Tibial artery (tissue), 4 donors: ENCODE data around the gene NFATC3.
"Not testable (repeated sequence)": the region's sequence is repeated elsewhere in the genome, so short reads cannot be mapped to it uniquely, and the experiment has no call there.

Experiments
- DNase-seq, 2 donors: peaks; one replicate each; pipeline ENCODE4 v3.0.0-alpha.2; 2019
- H3K27ac ChIP-seq, 2 donors: fragments of 200-600 bp; sonication (generic) in 1 of 2; 1 replicate in 1 of 2; 2 replicates in 1 of 2; pipeline ENCODE4 v1.5.1; 2018 to 2019; ENCODE audit warnings: mild to moderate bottlenecking in 1 of 2
- H3K27me3 ChIP-seq, 2 donors: fragments of 200-600 bp; sonication (generic) in 1 of 2; one replicate each; pipeline versions ENCODE4 v1.5.1 to v1.6.0; 2016 to 2019
- H3K36me3 ChIP-seq, 3 donors: fragments of 200-600 bp; sonication (generic) in 2 of 3; one replicate each; pipeline ENCODE4 v1.5.1; 2016 to 2019; ENCODE audit warnings: mild to moderate bottlenecking in 2 of 3
- H3K4me1 ChIP-seq, 4 donors: fragments of 200-600 bp; sonication (generic) in 2 of 4; 1 replicate in 3 of 4; 2 replicates in 1 of 4; pipeline ENCODE4 v1.5.1; 2016 to 2019
- H3K4me3 ChIP-seq, 2 donors: fragments of 200-600 bp; sonication (generic) in 1 of 2; 1 replicate in 1 of 2; 2 replicates in 1 of 2; pipeline ENCODE4 v1.5.1; 2018 to 2019; ENCODE audit warnings: mild to moderate bottlenecking in 2 of 2
- H3K9me3 ChIP-seq, 3 donors: fragments of 200-600 bp; sonication (generic) in 1 of 3; one replicate each; pipeline ENCODE4 v1.5.1; 2016 to 2019
- CTCF ChIP-seq, 2 experiments: fragments of 200-600 bp in 1 of 2; fragments of 450-650 bp in 1 of 2; IDR thresholded peaks; one replicate each; pipeline ENCODE4 v1.5.1; 2017 to 2019; ENCODE audit warnings: antibody characterized with exemption in 2 of 2, mild to moderate bottlenecking in 1 of 2, moderate library complexity in 1 of 2
- intact Hi-C: fragments of 100-400 bp; cut with DNase I; formaldehyde crosslinking; loops from one replicate; pipeline ENCODE4 v1.15.0; 2023; ENCODE audit warnings: low total_unique reads

Gene NFATC3

GRCh38 chr16:68100488-68100887 is 15.3 kb downstream of the NFATC3 start:
- no peak for DNase-seq
- H3K9me3 ChIP-seq, result no peaks in the 10 kb centered on the region
- H3K27ac ChIP-seq, result no peak overlapping the region
- H3K36me3 ChIP-seq, result no peaks in the 10 kb centered on the region
- intact Hi-C loops, result loop anchor here (10.0 kb wide), 1 partner anchor 54 kb away; no protein-coding TSS in a partner anchor
- no peak for TF ChIP-seq CTCF (IDR thresholded peaks at IDR 0.05)
- H3K27me3 ChIP-seq, result no peaks in the 10 kb centered on the region
- H3K4me3 ChIP-seq, result no peak overlapping the region
- H3K4me1 ChIP-seq, result peaks cover 0 to 7% (median 3%) of the 10 kb centered on the region in 4 donors

- Histone ChIP-seq H3K36me3 (no peaks in the 10 kb centered on the region), H3K27ac (no peak overlapping the region), H3K4me3 (no peak overlapping the region), H3K4me1 (no peaks in the 10 kb centered on the region), H3K9me3 (peaks cover 0 to 17% (median 3%) of the 10 kb centered on the region in 3 donors), H3K27me3 (no peaks in the 10 kb centered on the region)
- DNase-seq, result no peak
- TF ChIP-seq CTCF (IDR thresholded peaks at IDR 0.05), result no peak
- intact Hi-C loops, result loop anchor here (10.0 kb wide), 1 partner anchor 49 kb away; no protein-coding TSS in a partner anchor
These were observed 20.4 kb downstream of the NFATC3 start for GRCh38 chr16:68105611-68106010.

- intact Hi-C loops, result loop anchor here (10.0 kb wide), 1 partner anchor 47 kb away; no protein-coding TSS in a partner anchor
- H3K9me3 ChIP-seq, result peaks cover 0 to 29% (median 3%) of the 10 kb centered on the region in 3 donors
- not testable (repeated sequence) for H3K36me3 ChIP-seq, H3K4me1 ChIP-seq, H3K27ac ChIP-seq, H3K27me3 ChIP-seq, DNase-seq, H3K4me3 ChIP-seq
These were observed 22.2 kb downstream of the NFATC3 start for GRCh38 chr16:68107230-68107928.

GRCh38 chr16:68109156-68109555 is 24.0 kb downstream of the NFATC3 start:
- not testable (repeated sequence) for H3K27ac ChIP-seq, DNase-seq, H3K4me3 ChIP-seq, H3K4me1 ChIP-seq, H3K36me3 ChIP-seq, H3K27me3 ChIP-seq
- intact Hi-C loops, result loop anchor here (10.0 kb wide), 1 partner anchor 46 kb away; no protein-coding TSS in a partner anchor
- peaks cover 0 to 29% (median 3%) of the 10 kb centered on the region in 3 donors for H3K9me3 ChIP-seq

GRCh38 chr16:68110611-68111010 is 25.4 kb downstream of the NFATC3 start:
- H3K36me3 ChIP-seq, H3K4me1 ChIP-seq, DNase-seq, H3K27ac ChIP-seq, intact Hi-C loops, H3K27me3 ChIP-seq, H3K4me3 ChIP-seq: not testable (repeated sequence)
- H3K9me3 ChIP-seq, result peaks cover 0 to 29% (median 3%) of the 10 kb centered on the region in 3 donors

GRCh38 chr16:68111379-68111778 is 26.2 kb downstream of the NFATC3 start:
- no peaks in the 10 kb centered on the region for H3K36me3 ChIP-seq
- H3K4me1 ChIP-seq, result no peaks in the 10 kb centered on the region
- H3K27me3 ChIP-seq, result no peaks in the 10 kb centered on the region
- no peak for DNase-seq
- no peak overlapping the region for H3K27ac ChIP-seq
- peaks cover 0 to 29% (median 3%) of the 10 kb centered on the region in 3 donors for H3K9me3 ChIP-seq
- TF ChIP-seq CTCF (IDR thresholded peaks at IDR 0.05), result no peak
- no peak overlapping the region for H3K4me3 ChIP-seq
- intact Hi-C loops, result no loop called here

GRCh38 chr16:68113059-68113761 is 28.0 kb downstream of the NFATC3 start:
- Histone ChIP-seq H3K9me3 (peaks cover 0 to 29% (median 3%) of the 10 kb centered on the region in 3 donors), H3K27me3 (no peaks in the 10 kb centered on the region), H3K27ac (no peak overlapping the region), H3K4me1 (peaks cover 0 to 5% (median 1%) of the 10 kb centered on the region in 4 donors), H3K36me3 (no peaks in the 10 kb centered on the region), H3K4me3 (no peak overlapping the region)
- no peak for DNase-seq
- no peak for TF ChIP-seq CTCF (IDR thresholded peaks at IDR 0.05)
- intact Hi-C loops, result no loop called here
